ENCODE data around the gene POFUT1.
A peak's percentile ranks its signal among the peaks of the same experiment; 100 is the strongest.
"Not testable (repeated sequence)": the region's sequence is repeated elsewhere in the genome, so short reads cannot be mapped to it uniquely, and the experiment has no call there.

Gene POFUT1

DNA sequence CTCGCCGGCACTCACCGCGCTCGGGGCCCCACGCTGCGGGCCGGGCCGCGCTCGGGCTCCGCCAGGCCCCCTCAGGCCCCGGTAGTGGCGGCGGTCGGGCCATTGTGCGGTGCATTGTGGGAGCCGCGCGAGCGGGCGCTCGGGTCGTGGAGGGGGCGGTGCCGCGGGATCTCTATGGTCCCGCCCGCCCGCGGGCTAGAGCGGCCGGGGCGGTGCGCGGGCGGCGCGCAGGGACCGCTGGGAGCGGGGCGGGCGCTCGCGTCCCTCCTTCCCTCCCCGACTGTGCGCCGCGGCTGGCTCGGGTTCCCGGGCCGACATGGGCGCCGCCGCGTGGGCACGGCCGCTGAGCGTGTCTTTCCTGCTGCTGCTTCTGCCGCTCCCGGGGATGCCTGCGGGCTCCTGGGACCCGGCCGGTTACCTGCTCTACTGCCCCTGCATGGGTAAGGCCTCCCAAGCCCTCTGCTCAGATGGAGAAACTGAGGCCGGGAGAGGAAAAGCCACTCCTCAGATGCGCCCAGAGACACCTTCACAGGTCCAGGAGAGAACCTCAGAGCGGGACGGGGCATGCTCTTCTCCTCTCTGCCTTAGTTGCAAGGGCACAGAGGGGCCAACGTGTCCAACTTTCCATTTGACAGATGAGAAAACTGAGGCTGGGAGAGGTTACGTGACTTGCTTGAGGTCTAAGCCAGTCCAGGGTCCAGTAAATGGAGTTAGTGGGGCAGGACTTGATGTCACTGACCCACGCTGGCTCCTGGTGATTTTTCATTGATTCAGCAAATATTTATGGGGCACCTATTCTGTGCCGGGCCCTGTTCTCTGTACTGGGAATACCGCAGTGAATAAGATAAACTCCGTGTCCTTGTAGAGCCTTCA is at the start of gene POFUT1, which contains the start of gene PLAGL2:
TSS of gene POFUT1 (plus strand) at position 255 of the 873 bp plus-strand sequence. CDS start at position 317, 62 bp downstream.
TSS of gene PLAGL2 (minus strand) at position 118 of the 873 bp plus-strand sequence. CDS start 5,565 bp downstream, outside the sequence.
- no peaks in the 10 kb centered on the region for H3K27me3 Mint-ChIP-seq (ENCODE audit: low read depth)

DNA sequence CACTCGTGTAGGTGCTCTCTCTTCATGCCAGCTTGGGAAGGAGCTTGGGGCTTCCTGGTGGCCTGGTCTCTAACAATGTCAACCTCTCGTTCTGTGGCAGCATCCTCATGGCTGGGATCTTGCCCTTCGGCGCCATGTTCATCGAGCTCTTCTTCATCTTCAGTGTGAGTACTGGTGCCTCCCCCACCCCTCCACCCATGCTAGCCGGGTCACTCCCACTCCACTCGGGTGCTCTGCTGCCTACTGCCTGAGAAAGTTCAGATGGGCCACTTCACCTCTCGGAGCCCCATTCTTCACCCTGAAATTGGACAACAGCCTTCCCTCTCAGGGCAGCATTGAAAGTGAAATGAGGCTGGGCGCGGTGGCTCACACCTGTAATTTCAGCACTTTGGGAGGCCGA is 49.3 kb upstream of the POFUT1 start:
- peaks cover 28% of the 10 kb centered on the region for H3K36me3 Mint-ChIP-seq (ENCODE audit: low read depth)
- no peak overlapping the region for H3K4me3 Mint-ChIP-seq
- no peaks in the 10 kb centered on the region for H3K9me3 Mint-ChIP-seq
- DNase-seq (ENCODE audit: low spot score), result no peak
- no peaks in the 10 kb centered on the region for H3K4me1 Mint-ChIP-seq (ENCODE audit: low read depth)
- no peak overlapping the region for H3K27ac Mint-ChIP-seq
- H3K27me3 Mint-ChIP-seq (ENCODE audit: low read depth), result no peaks in the 10 kb centered on the region

More for the DNA sequence above, at the start of gene POFUT1, which contains the start of gene PLAGL2:
- H3K27ac Mint-ChIP-seq, result peak within 1 kb of the TSS; percentile 93
- H3K36me3 Mint-ChIP-seq (ENCODE audit: low read depth), result peaks cover 38% of the 10 kb centered on the region
- DNase-seq (ENCODE audit: low spot score), result peak; percentile 93
- H3K4me1 Mint-ChIP-seq (ENCODE audit: low read depth), result peaks cover 65% of the 10 kb centered on the region
- peak within 1 kb of the TSS; percentile 98 for H3K4me3 Mint-ChIP-seq
- no peaks in the 10 kb centered on the region for H3K9me3 Mint-ChIP-seq

DNA sequence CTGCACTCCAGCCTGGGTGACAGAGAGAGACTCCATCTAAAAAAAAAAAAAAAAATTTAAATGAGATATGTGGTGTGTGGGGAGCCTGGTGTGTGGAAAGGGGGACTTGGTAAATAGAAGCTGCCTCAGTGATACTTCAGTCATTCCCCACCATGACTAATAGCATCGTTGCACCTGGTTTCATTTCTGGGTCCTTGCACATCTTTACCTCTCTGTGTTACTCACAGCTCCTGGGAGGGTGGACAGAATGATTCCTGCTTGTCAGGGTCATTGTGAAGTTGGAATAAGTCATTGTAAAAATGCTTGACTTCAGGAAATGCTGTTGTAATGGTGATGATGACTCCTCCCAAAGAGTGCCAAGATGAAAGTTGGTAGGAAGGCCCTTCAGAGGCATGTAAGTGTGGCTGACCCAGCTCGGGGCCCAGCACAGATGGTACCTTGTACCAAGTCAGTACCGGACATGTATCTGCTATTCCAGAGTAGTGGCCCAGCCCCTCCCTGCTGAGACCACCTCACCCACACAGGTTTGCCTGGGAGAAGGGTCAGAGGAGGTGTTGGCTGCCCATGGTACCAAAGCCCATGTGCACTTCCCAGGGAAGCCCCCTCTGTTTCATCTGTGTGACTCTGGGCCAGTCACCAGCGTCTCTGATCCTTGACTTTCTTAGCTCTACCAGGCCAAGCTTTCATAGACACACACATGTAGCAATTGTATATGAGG is 48.6 kb upstream of the POFUT1 start:
- H3K27ac Mint-ChIP-seq, result no peak overlapping the region
- H3K4me1 Mint-ChIP-seq (ENCODE audit: low read depth), result no peaks in the 10 kb centered on the region
- H3K27me3 Mint-ChIP-seq (ENCODE audit: low read depth), result no peaks in the 10 kb centered on the region
- H3K9me3 Mint-ChIP-seq, result no peaks in the 10 kb centered on the region
- H3K4me3 Mint-ChIP-seq, result no peak overlapping the region
- H3K36me3 Mint-ChIP-seq (ENCODE audit: low read depth), result peaks cover 25% of the 10 kb centered on the region
- no peak for DNase-seq (ENCODE audit: low spot score)

DNA sequence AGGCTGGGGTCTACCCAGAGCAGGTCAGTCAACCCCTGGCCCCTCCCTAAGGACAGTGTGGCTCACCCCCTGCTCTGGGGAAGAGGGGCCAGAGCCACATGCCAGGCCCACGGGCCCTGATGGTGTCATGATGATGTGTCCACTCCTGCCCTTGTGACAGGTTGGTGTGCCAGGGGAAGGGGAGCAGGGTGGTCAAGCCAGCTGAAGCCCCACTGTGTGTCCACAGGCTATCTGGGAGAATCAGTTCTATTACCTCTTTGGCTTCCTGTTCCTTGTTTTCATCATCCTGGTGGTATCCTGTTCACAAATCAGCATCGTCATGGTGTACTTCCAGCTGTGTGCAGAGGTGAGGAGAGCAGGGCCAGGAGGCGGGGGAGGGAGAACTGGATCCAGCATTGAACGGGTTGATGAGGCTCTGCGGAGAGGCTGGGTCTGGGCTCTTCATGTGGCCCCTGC is 47.9 kb upstream of the POFUT1 start:
- no peak overlapping the region for H3K27ac Mint-ChIP-seq
- H3K4me1 Mint-ChIP-seq (ENCODE audit: low read depth), result no peaks in the 10 kb centered on the region
- H3K27me3 Mint-ChIP-seq (ENCODE audit: low read depth), result no peaks in the 10 kb centered on the region
- H3K4me3 Mint-ChIP-seq, result no peak overlapping the region
- H3K9me3 Mint-ChIP-seq, result no peaks in the 10 kb centered on the region
- H3K36me3 Mint-ChIP-seq (ENCODE audit: low read depth), result peaks cover 25% of the 10 kb centered on the region
- DNase-seq (ENCODE audit: low spot score), result no peak

DNA sequence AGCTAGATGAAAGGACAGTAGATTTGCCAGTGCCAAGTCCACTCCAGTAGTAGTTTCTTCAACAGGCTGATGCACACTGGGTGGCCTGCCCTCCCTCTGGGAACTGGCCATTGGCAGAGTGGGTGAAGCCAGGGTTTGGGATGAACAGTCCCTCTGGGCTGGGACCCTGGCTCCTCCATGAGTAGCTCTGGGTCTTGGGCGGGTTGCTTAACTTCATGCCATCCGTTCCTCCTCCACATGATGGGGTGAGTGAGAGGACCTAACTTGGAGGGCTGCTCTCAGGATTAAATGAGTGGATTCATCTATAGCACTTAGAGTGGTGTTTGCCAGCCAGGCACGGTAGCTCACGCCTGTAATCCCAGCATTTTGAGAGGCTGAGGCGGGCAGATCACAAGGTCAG is 47.3 kb upstream of the POFUT1 start:
- no peaks in the 10 kb centered on the region for H3K27me3 Mint-ChIP-seq (ENCODE audit: low read depth)
- no peak overlapping the region for H3K27ac Mint-ChIP-seq
- H3K36me3 Mint-ChIP-seq (ENCODE audit: low read depth), result peaks cover 27% of the 10 kb centered on the region

DNA sequence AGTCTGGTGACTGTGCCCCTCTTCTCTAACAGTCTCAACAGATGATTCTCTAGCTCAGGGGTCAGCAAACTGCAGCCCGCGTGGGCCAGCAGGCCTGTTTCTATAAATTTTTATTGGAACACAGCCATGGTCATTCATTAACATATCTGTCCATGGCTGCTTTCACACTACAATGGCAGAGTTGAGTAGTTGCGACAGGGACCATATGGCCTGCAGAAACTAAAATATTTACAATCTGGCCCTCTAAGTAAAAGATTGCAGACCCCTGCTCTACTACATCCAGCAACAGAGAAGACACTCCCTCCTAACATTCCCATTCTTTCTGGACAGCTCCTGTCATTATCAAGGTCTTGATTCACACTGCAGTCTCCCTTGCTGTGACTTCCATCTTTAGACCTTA is 45.3 kb upstream of the POFUT1 start:
- Mint-ChIP-seq H3K4me3 (no peak overlapping the region), H3K27me3 (ENCODE audit: low read depth) (no peaks in the 10 kb centered on the region), H3K9me3 (no peaks in the 10 kb centered on the region), H3K4me1 (ENCODE audit: low read depth) (no peaks in the 10 kb centered on the region), H3K36me3 (ENCODE audit: low read depth) (peaks cover 36% of the 10 kb centered on the region), H3K27ac (no peak overlapping the region)
- DNase-seq (ENCODE audit: low spot score), result no peak

More for the DNA sequence above, 47.3 kb upstream of the POFUT1 start:
- Mint-ChIP-seq H3K4me3 (no peak overlapping the region), H3K4me1 (ENCODE audit: low read depth) (no peaks in the 10 kb centered on the region), H3K9me3 (no peaks in the 10 kb centered on the region)
- no peak for DNase-seq (ENCODE audit: low spot score)

DNA sequence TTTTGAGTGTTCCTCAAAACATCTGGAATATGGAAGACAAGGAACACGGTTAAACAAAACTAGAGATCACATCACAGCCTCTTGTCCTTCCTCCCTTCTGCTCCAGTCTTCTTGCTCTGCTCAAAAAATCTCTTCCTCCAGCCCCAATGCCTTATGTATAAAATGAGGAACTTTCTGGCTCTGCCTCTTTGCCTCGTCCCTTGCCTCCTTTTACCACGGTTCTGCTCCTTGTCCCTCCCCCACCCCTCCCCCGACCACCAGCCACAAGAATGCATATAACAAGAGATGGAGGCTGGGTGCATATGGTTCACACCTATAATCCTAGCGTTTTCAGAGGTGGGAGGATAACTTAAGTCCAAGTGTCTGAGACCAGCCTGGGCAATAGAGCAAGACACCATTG is 43.7 kb upstream of the POFUT1 start:
- Mint-ChIP-seq H3K4me1 (ENCODE audit: low read depth) (no peaks in the 10 kb centered on the region), H3K27me3 (ENCODE audit: low read depth) (no peaks in the 10 kb centered on the region), H3K27ac (no peak overlapping the region), H3K4me3 (no peak overlapping the region), H3K9me3 (no peaks in the 10 kb centered on the region), H3K36me3 (ENCODE audit: low read depth) (peaks cover 32% of the 10 kb centered on the region)
- no peak for DNase-seq (ENCODE audit: low spot score)

DNA sequence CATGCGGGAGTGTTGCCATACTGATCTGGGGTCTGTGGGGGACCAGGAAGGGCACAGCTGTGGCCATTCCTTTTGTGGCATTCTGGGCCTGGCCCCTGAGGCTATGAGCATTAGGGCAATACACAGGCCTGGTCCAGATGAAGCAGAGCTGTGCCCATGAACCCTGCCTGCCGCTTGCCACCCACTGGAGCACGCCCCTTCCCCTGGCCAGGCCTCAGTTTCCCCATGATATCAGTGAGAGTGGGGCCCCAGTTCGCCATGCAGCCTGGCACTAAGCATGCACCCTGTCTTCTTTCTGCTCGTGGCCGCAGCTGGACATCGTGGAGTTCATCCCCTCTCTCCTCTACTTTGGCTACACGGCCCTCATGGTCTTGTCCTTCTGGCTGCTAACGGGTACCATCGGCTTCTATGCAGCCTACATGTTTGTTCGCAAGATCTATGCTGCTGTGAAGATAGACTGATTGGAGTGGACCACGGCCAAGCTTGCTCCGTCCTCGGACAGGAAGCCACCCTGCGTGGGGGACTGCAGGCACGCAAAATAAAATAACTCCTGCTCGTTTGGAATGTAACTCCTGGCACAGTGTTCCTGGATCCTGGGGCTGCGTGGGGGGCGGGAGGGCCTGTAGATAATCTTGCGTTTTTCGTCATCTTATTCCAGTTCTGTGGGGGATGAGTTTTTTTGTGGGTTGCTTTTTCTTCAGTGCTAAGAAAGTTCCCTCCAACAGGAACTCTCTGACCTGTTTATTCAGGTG is 42.5 kb upstream of the POFUT1 start:
- no peaks in the 10 kb centered on the region for H3K4me1 Mint-ChIP-seq (ENCODE audit: low read depth)
- H3K9me3 Mint-ChIP-seq, result no peaks in the 10 kb centered on the region
- DNase-seq (ENCODE audit: low spot score), result no peak
- peaks cover 30% of the 10 kb centered on the region for H3K36me3 Mint-ChIP-seq (ENCODE audit: low read depth)
- H3K27me3 Mint-ChIP-seq (ENCODE audit: low read depth), result no peaks in the 10 kb centered on the region
- H3K27ac Mint-ChIP-seq, result no peak overlapping the region
- no peak overlapping the region for H3K4me3 Mint-ChIP-seq

DNA sequence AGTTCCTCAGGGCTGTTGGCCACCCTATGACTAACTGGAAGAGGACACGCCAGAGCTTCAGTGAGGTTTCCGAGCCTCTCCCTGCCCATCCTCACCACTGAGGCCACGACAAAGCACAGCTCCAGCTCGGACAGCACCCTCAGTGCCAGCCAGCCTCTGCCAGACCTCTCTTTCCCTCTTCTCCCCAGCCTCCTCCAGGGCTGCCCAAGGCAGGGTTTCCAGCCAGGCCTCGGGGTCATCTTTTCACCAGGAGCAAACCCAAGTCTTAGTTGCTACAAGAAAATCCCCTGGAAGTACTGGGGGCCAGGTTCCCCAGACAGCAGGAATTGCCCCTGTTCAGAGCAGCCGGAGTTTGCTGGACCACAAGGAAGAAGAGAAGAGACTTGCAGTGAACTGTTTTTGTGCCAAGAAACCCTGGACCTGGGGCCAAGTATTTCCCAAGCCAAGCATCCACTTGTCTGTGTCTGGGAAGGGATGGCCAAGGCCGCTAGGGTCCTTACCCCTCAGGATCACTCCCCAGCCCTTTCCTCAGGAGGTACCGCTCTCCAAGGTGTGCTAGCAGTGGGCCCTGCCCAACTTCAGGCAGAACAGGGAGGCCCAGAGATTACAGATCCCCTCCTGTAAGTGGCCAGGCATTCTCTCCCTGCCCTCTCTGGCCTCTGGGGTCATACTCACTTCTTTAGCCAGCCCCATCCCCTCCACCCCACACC is 41.7 kb upstream of the POFUT1 start:
- Mint-ChIP-seq H3K9me3 (no peaks in the 10 kb centered on the region), H3K36me3 (ENCODE audit: low read depth) (peaks cover 30% of the 10 kb centered on the region), H3K27ac (no peak overlapping the region), H3K4me3 (no peak overlapping the region), H3K4me1 (ENCODE audit: low read depth) (no peaks in the 10 kb centered on the region), H3K27me3 (ENCODE audit: low read depth) (no peaks in the 10 kb centered on the region)
- DNase-seq (ENCODE audit: low spot score), result no peak

DNA sequence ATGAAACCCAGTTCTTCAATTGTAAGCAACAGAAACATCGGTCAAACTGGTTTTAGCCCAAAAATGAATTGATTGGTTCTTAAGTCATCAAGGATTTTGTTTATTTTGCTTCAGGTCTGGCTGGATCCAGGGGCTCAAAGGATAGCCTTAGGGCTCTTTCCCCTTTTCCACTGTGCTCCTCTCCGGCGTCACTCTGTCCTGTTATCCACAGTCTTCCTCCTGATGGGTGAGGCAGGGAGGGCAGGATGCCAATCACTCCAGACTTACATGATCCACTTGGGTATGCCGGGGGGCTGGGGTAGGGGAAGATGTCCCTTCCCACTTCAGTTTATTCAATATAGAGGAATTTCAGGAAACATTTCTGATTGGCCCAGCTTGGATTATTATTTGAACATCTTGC is 40.1 kb upstream of the POFUT1 start:
- Mint-ChIP-seq H3K27ac (no peak overlapping the region), H3K4me1 (ENCODE audit: low read depth) (no peaks in the 10 kb centered on the region), H3K36me3 (ENCODE audit: low read depth) (peaks cover 17% of the 10 kb centered on the region), H3K4me3 (no peak overlapping the region), H3K27me3 (ENCODE audit: low read depth) (no peaks in the 10 kb centered on the region), H3K9me3 (no peaks in the 10 kb centered on the region)
- DNase-seq (ENCODE audit: low spot score), result no peak

DNA sequence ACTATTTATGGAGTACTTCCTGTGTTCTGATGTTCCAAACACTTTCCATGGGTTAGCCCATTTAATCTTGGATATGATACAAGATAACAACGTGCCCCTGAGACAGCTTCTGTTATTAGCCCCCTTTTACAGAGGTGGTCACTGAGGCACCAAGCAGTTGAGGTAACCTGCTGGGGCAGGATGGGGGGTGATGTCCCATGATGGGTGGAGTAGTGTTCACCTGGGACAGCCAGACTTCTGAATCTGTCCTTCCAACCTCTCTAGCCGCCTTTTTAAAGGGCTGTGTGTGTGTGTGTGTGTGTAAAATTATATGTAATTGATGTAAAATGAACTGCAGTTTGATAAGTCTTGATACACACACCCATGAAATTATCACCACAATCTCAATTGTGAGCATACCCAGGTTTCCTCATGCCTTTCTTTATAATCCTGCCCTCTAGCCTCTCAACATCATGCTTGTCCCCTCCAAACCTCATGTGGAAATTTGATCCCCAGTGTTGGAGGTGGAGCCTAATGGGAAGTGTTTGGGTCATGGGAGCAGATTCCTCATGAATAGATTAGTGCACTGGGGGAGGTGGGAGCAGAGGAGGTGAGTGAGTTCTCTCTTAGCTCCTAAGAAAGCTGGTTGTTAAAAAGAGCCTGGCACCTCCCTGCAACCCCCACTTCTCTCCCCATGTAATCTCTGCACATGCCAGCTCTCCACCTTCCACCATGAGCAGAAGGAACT is 39.3 kb upstream of the POFUT1 start:
- Mint-ChIP-seq H3K9me3 (no peaks in the 10 kb centered on the region), H3K27ac (no peak overlapping the region), H3K4me1 (ENCODE audit: low read depth) (no peaks in the 10 kb centered on the region), H3K4me3 (no peak overlapping the region), H3K36me3 (ENCODE audit: low read depth) (peaks cover 16% of the 10 kb centered on the region), H3K27me3 (ENCODE audit: low read depth) (no peaks in the 10 kb centered on the region)
- no peak for DNase-seq (ENCODE audit: low spot score)

DNA sequence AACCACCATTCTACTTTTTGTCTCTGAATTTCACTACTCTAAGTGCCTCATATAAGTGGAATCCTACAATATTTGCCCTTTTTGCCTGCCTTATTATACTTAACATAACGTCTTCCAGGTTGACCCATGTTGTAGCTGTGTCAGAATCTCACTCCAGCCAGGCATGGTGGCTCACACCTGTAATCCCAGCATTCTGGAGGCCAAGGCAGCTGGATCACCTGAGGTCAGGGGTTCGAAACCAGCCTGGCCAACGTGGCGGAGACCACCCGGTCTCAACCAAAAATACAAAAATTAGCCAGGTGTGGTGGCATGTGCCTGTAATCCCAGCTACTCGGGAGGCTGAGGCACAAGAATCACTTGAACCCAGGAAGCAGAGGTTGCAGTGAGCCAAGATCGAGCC is 30.0 kb upstream of the POFUT1 start:
- H3K4me1 Mint-ChIP-seq (ENCODE audit: low read depth); H3K9me3 Mint-ChIP-seq; DNase-seq (ENCODE audit: low spot score); H3K4me3 Mint-ChIP-seq; H3K27ac Mint-ChIP-seq; H3K27me3 Mint-ChIP-seq (ENCODE audit: low read depth); H3K36me3 Mint-ChIP-seq (ENCODE audit: low read depth): not testable (repeated sequence)

DNA sequence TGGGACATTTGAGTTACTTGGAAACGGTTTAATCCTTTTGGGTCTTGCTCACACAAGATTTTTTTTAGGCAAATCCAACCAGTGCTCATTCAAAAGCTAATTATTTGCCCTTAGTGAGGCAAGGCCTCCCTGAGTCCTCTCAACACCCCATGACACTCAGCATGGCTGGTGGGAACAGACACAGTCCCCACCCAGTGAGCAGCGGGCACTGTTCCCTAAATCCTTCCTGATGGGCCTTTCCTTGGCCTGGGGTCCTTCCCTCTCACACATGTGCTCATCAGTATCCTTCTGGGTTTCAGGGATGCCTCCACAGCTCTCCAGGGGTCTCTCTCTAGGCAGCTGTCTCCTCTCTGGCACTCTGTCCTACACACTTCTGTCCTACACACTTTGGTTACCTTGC is 28.2 kb upstream of the POFUT1 start:
- Mint-ChIP-seq H3K9me3 (no peaks in the 10 kb centered on the region), H3K4me3 (no peak overlapping the region), H3K4me1 (ENCODE audit: low read depth) (no peaks in the 10 kb centered on the region)

More for the DNA sequence above, 28.2 kb upstream of the POFUT1 start:
- Mint-ChIP-seq H3K36me3 (ENCODE audit: low read depth) (no peaks in the 10 kb centered on the region), H3K27ac (no peak overlapping the region), H3K27me3 (ENCODE audit: low read depth) (no peaks in the 10 kb centered on the region)
- DNase-seq (ENCODE audit: low spot score), result no peak

Measured in T-helper 2 cell treated with Interferon-gamma antibody and Interleukin-4, amounts not matched to agents 5 μg/mL and 100 μg/mL, for 36 hours (primary cell).